HPDE6-E6E7 (cell line): ENCODE data around the gene STOML3.
"Not testable (repeated sequence)": the region's sequence is repeated elsewhere in the genome, so short reads cannot be mapped to it uniquely, and the experiment has no call there.

Source experiments
- DNase-seq: peaks from one replicate; pipeline ENCODE4 v3.0.0; 2011; ENCODE audit warnings: missing footprints; ENCODE audit errors: extremely low spot score

Gene STOML3

GRCh38 chr13:38990693-38991092 is at the start of gene STOML3:
Gene STOML3 (minus strand): TSS chr13:38990831. CDS start chr13:38990721, 110 bp downstream.
- DNase-seq: no peak

GRCh38 chr13:39040206-39040605 is 49.6 kb upstream of the STOML3 start:
- DNase-seq: no peak

- DNase-seq: no peak
These were observed 48.4 kb upstream of the STOML3 start for GRCh38 chr13:39039041-39039440.

- no peak for DNase-seq
These were observed 48.0 kb upstream of the STOML3 start for GRCh38 chr13:39038569-39039030.

- DNase-seq: no peak
These were observed 47.4 kb upstream of the STOML3 start, which contains the start of the genes NHLRC3 and PROSER1 for GRCh38 chr13:39037880-39038568. Gene NHLRC3 (plus strand): TSS chr13:39038456. CDS start chr13:39038640, 184 bp downstream. Gene PROSER1 (minus strand): TSS chr13:39038089. CDS start chr13:39037242, 847 bp downstream.

- DNase-seq: no peak
These were observed 46.8 kb upstream of the STOML3 start for GRCh38 chr13:39037410-39037879.

- DNase-seq: no peak
These were observed 45.6 kb upstream of the STOML3 start for GRCh38 chr13:39036212-39036611.

GRCh38 chr13:39035799-39036198 is 45.2 kb upstream of the STOML3 start:
- DNase-seq: no peak

GRCh38 chr13:39035204-39035603 is 44.6 kb upstream of the STOML3 start:
- DNase-seq: no peak

- DNase-seq: no peak
These were observed 43.5 kb upstream of the STOML3 start for GRCh38 chr13:39034085-39034484.

- DNase-seq: no peak
These were observed 41.5 kb upstream of the STOML3 start for GRCh38 chr13:39032150-39032549.

GRCh38 chr13:39025433-39025839 is 34.8 kb upstream of the STOML3 start:
- DNase-seq: no peak

- DNase-seq: no peak
These were observed 33.1 kb upstream of the STOML3 start for GRCh38 chr13:39023761-39024160.

- DNase-seq: no peak
These were observed 32.7 kb upstream of the STOML3 start for GRCh38 chr13:39023316-39023715.

- no peak for DNase-seq
These were observed 30.3 kb upstream of the STOML3 start for GRCh38 chr13:39020853-39021462.

- DNase-seq: no peak
These were observed 26.2 kb upstream of the STOML3 start for GRCh38 chr13:39016787-39017186.

- DNase-seq: no peak
These were observed 25.5 kb upstream of the STOML3 start for GRCh38 chr13:39016087-39016486.

- no peak for DNase-seq
These were observed 22.8 kb upstream of the STOML3 start for GRCh38 chr13:39013462-39013861.

- no peak for DNase-seq
These were observed 22.0 kb upstream of the STOML3 start for GRCh38 chr13:39012608-39013007.

GRCh38 chr13:39006371-39007111 is 15.9 kb upstream of the STOML3 start:
- not testable (repeated sequence) for DNase-seq

GRCh38 chr13:38998739-38999138 is 8.1 kb upstream of the STOML3 start:
- no peak for DNase-seq

- DNase-seq: no peak
These were observed 2.8 kb upstream of the STOML3 start for GRCh38 chr13:38993381-38993780.
